Adipocyte (in vitro differentiated cells): Measurements from ENCODE around the gene MYO5B.
A peak's percentile ranks its signal among the peaks of the same experiment; 100 is the strongest.

Experiments used
- DNase-seq: peaks from one replicate; pipeline ENCODE4 v3.0.0-alpha.2; 2015; ENCODE audit warnings: low read depth
- H3K27me3 ChIP-seq: replicated peaks from 2 replicates; pipeline ENCODE4 v1.7.0; 2013; ENCODE audit warnings: mild to moderate bottlenecking, low read length, moderate library complexity; ENCODE audit not compliant: control insufficient read depth, insufficient read depth
- H3K36me3 ChIP-seq: 2 replicates; pipeline ENCODE4 v1.7.0; 2013; ENCODE audit warnings: low read length, mild to moderate bottlenecking, moderate library complexity; ENCODE audit not compliant: control insufficient read depth, insufficient read depth, severe bottlenecking
- H3K4me1 ChIP-seq: 2 replicates; pipeline ENCODE4 v1.7.0; 2013; ENCODE audit warnings: mild to moderate bottlenecking, low read length, moderate library complexity; ENCODE audit not compliant: control insufficient read depth, insufficient read depth
- H3K4me3 ChIP-seq: 2 replicates; pipeline ENCODE4 v1.7.0; 2013; ENCODE audit warnings: mild to moderate bottlenecking, low read length, moderate library complexity
- H3K9ac ChIP-seq: 2 replicates; pipeline ENCODE4 v1.7.0; 2013; ENCODE audit warnings: mild to moderate bottlenecking, low read length, moderate library complexity
- H3K9me3 ChIP-seq: 2 replicates; pipeline ENCODE4 v1.7.0; 2013; ENCODE audit warnings: mild to moderate bottlenecking, low read length, moderate library complexity; ENCODE audit not compliant: control insufficient read depth

MYO5B gene

GRCh38 chr18:50119296-50119695, 75.7 kb downstream of the MYO5B start:
- DNase-seq: no peak
- Histone ChIP-seq H3K9ac (no peak overlapping the region), H3K36me3 (no peaks in the 10 kb centered on the region), H3K27me3 (peaks cover 38% of the 10 kb centered on the region), H3K4me3 (no peak overlapping the region), H3K4me1 (no peaks in the 10 kb centered on the region), H3K9me3 (no peaks in the 10 kb centered on the region)

GRCh38 chr18:50117863-50118262, 77.1 kb downstream of the MYO5B start:
- DNase-seq: no peak
- Histone ChIP-seq H3K4me3 (no peak overlapping the region), H3K9me3 (peaks cover 2% of the 10 kb centered on the region), H3K36me3 (no peaks in the 10 kb centered on the region), H3K27me3 (peaks cover 52% of the 10 kb centered on the region), H3K9ac (no peak overlapping the region), H3K4me1 (no peaks in the 10 kb centered on the region)

- no peak for DNase-seq
- Histone ChIP-seq H3K4me3 (no peak overlapping the region), H3K9ac (no peak overlapping the region), H3K9me3 (peaks cover 2% of the 10 kb centered on the region), H3K36me3 (no peaks in the 10 kb centered on the region), H3K27me3 (peaks cover 65% of the 10 kb centered on the region), H3K4me1 (no peaks in the 10 kb centered on the region)
Measured at GRCh38 chr18:50115095-50115494, 79.9 kb downstream of the MYO5B start.

- Histone ChIP-seq H3K4me1 (no peaks in the 10 kb centered on the region), H3K9ac (no peak overlapping the region), H3K36me3 (no peaks in the 10 kb centered on the region), H3K27me3 (peaks cover 66% of the 10 kb centered on the region), H3K9me3 (peaks cover 2% of the 10 kb centered on the region), H3K4me3 (no peak overlapping the region)
- DNase-seq: no peak
Measured at GRCh38 chr18:50114448-50114847, 80.5 kb downstream of the MYO5B start.

- peaks cover 70% of the 10 kb centered on the region for H3K27me3 ChIP-seq
Measured at GRCh38 chr18:50113726-50114125, 81.2 kb downstream of the MYO5B start.

GRCh38 chr18:50111398-50111797, 83.5 kb downstream of the MYO5B start:
- no peak overlapping the region for H3K4me3 ChIP-seq
- no peaks in the 10 kb centered on the region for H3K36me3 ChIP-seq
- no peaks in the 10 kb centered on the region for H3K4me1 ChIP-seq
- DNase-seq: no peak
- no peak overlapping the region for H3K9ac ChIP-seq
- peaks cover 2% of the 10 kb centered on the region for H3K9me3 ChIP-seq
- peaks cover 63% of the 10 kb centered on the region for H3K27me3 ChIP-seq

More at GRCh38 chr18:50113726-50114125, 81.2 kb downstream of the MYO5B start:
- no peak for DNase-seq
- Histone ChIP-seq H3K4me3 (no peak overlapping the region), H3K4me1 (no peaks in the 10 kb centered on the region), H3K9ac (no peak overlapping the region), H3K36me3 (no peaks in the 10 kb centered on the region), H3K9me3 (peaks cover 2% of the 10 kb centered on the region)

- Histone ChIP-seq H3K4me1 (no peaks in the 10 kb centered on the region), H3K9me3 (no peaks in the 10 kb centered on the region), H3K36me3 (no peaks in the 10 kb centered on the region), H3K4me3 (no peak overlapping the region), H3K27me3 (peaks cover 33% of the 10 kb centered on the region), H3K9ac (no peak overlapping the region)
- DNase-seq: no peak
Measured at GRCh38 chr18:50107468-50107977, 87.4 kb downstream of the MYO5B start.

GRCh38 chr18:50105027-50105426, 89.9 kb downstream of the MYO5B start:
- no peaks in the 10 kb centered on the region for H3K9me3 ChIP-seq
- H3K9ac ChIP-seq: no peak overlapping the region
- no peak for DNase-seq
- H3K27me3 ChIP-seq: peaks cover 18% of the 10 kb centered on the region
- no peak overlapping the region for H3K4me3 ChIP-seq
- peaks cover 5% of the 10 kb centered on the region for H3K4me1 ChIP-seq
- no peaks in the 10 kb centered on the region for H3K36me3 ChIP-seq

GRCh38 chr18:50104421-50104820, 90.5 kb downstream of the MYO5B start:
- Histone ChIP-seq H3K4me3 (no peak overlapping the region), H3K4me1 (peaks cover 6% of the 10 kb centered on the region), H3K36me3 (no peaks in the 10 kb centered on the region), H3K9ac (no peak overlapping the region), H3K9me3 (no peaks in the 10 kb centered on the region), H3K27me3 (peaks cover 13% of the 10 kb centered on the region)
- no peak for DNase-seq

- Histone ChIP-seq H3K9me3 (no peaks in the 10 kb centered on the region), H3K4me1 (peaks cover 6% of the 10 kb centered on the region), H3K36me3 (no peaks in the 10 kb centered on the region), H3K9ac (no peak overlapping the region), H3K27me3 (peaks cover 8% of the 10 kb centered on the region), H3K4me3 (no peak overlapping the region)
- peak; percentile 7 for DNase-seq
Measured at GRCh38 chr18:50099725-50100407, 95.1 kb downstream of the MYO5B start.

- peaks cover 6% of the 10 kb centered on the region for H3K4me1 ChIP-seq
- no peaks in the 10 kb centered on the region for H3K9me3 ChIP-seq
- no peak overlapping the region for H3K9ac ChIP-seq
- H3K36me3 ChIP-seq: no peaks in the 10 kb centered on the region
- DNase-seq: no peak
- no peak overlapping the region for H3K4me3 ChIP-seq
- H3K27me3 ChIP-seq: peaks cover 8% of the 10 kb centered on the region
Measured at GRCh38 chr18:50097702-50098101, 97.2 kb downstream of the MYO5B start.
